HG03439 (cell line): ENCODE results near the gene KDM1B.

Experiments used
- ATAC-seq: cut with Tn5 transposase; IDR thresholded peaks from one replicate; pipeline ENCODE4 v1.9.1; 2021; ENCODE audit warnings: mild to moderate bottlenecking, moderate library complexity; ENCODE audit not compliant: unreplicated experiment

KDM1B gene

DNA sequence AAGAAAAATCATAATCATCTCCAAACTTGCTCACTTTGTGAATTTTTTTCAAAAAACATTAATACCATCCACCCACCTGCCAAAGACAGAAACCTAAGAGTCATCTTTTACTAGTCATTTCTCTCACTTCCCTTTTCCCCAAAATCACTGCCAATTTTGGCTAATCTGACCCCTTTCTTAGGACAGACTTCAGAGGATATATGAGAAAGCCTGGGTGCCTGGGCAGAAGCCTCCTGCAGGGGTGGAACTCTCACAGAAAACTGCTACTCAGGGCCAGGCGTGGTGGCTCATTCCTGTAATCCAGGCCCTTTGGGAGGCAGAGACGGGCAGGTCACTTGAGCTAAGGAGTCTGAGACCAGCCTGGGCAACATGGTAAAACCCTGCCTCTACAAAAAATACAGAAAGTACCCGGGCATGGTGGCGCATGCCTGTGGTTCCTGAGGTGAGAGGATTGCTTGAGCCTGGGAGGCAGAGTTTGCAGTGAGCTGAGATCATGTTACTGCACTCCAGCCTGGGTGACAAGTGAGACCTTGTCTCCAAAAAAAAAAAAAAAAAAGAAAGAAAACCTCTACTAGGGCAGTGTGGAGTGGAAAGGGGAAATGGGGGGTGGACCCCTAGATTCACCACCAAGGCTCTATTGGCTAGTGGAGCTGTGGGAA, 105.4 kb downstream of the KDM1B start:
- peak; percentile 44 for ATAC-seq

DNA sequence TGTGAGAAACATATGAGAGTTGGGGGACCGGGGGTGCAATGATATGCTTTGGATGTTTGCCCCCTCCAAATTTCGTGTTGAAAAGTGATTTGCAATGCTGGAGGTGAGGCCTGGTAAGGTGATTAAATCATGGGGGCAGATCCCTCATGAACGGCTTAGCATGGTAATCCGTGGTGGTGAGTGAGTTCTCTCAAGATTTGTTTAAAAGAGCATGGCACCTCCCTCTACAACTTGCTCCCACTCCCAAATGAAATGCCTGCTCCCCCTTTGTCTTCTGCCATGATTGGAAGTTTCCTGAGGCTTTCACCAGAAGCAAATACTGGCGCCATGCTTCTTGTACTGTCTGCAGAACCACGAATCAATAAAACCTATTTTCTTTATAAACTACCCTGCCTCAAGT, 106.7 kb downstream of the KDM1B start:
- no peak for ATAC-seq

DNA sequence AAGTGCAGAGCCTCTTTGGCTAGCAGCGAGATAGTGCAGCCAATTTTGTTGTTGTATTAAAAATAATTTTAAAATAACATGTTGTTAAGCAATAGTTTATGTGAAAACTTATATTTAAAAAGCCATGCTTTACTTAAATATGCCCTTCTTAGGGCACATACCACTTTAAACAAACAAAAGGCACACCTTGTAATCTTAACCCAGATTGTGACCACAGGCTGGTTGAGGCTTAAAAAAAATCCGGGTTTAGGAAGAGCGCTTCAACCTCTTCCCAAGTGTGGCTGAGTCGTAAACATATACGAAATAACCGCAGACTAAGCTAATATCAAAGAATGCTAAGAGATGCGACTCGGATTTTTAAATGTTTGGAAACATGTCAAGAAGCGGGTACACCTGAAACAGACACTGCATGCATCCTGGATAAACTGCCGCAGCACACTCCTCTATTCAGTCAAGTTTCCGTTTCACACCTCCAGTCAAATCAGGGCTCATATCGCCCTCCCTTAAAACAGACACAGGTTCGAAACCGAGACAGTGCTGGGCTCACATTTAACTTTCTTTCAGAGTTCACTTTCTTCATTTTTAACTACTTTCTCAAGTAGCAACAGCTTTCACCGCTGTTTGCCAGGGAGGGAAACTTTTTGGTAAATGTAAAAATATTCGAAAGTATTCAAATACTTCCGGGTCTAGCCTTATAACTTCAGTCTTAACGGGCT, 107.6 kb downstream of the KDM1B start:
- peak; percentile 55 for ATAC-seq

DNA sequence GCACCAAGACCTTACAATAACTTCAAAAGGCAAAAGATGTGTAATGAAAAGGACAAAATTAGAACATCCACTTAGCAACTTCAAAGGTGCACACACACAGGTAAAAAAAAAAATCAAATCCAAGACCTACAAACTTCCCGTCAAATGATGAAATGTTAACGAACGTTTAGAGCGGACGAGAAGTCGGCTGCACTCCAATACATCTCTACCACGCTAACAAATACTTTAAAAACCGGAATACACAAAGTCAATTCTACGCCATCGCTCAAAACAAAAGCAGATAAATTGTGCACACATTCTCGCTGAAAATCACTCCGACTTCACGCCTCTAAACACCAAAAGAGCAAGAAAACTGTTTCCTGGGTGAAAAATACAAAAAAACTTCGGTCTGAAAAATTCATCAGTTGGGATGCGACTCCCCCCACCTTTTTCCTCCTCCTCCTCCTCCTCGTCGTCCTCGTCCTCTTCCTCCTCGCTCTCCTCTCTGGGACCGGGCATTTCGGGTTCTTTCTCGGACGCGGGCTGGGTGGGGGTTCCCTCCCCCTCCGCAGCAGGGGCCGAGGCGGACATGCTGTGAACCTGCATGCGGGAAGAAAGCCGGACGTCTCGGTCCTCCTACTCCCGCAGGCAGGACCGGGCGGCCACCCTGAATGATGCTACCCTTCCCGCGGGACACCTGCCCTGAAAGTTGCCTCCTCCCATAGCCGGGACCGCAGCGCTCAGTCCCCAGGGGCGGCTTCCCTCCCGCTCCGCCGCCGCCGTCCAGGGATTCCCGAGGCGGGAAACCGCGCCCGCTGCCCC, 108.4 kb downstream of the KDM1B start:
- no peak for ATAC-seq

DNA sequence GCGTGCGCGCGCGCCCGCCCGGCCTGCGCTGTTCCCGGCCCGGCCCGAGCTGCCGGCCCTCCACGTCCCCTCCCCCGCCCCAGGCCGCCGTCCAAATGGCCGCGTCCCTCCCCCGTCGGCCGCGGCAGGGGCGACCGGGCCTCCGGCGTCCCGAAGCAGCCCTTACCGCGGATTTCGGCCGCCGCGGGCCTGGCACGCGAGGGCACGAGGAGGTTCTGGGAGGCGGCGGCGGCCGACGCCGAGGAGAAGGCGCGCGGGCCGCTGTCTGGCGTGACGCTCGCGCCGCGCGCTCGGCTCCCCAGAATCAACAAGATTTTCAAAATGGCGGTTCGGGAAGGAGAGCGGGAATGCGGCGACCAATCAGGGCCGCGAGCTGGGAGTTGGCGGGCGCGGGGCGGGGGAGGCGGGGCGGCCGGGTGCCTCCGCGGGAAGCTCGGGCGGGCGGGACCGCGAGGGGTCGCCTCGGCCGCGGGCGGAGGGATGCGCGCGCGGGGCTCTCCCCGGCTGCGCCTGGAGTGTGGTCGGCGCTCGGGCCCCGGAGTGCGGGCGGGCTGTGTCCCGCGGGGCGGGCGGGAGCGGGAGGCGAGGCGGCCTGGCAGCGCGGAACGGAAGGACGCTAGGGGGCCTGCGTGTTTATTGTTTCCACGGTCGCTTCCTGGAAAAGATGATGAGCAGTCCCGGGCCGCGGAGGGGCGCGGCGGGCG, 109.1 kb downstream of the KDM1B start, which contains the start of gene DEK:
Gene DEK, minus strand, starts transcription at position 312 of the 704 bp plus-strand sequence. CDS start 543 bp downstream, outside the sequence.
- peak; percentile 33 for ATAC-seq

DNA sequence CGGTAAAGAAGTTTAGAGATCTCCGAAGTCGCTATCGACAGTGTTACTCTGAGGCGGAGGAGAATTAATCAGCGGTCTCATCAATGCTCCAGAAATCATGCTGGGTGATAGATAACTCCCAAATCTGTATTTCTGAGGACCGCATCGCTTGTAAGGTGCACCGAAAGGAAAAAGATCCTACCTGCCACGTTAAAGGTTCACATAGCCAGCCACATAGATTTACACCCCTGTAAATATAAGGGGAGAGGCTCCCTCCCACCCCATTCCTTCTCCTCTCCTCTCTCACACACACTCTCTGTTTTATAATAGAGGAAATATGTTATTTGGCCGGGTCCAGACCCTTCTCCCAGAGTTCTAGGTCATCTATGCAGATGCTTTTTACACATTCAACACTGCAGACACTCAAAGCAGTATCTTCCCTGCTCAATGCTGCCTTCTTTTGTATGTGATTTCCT, 109.7 kb downstream of the KDM1B start:
- no peak for ATAC-seq

DNA sequence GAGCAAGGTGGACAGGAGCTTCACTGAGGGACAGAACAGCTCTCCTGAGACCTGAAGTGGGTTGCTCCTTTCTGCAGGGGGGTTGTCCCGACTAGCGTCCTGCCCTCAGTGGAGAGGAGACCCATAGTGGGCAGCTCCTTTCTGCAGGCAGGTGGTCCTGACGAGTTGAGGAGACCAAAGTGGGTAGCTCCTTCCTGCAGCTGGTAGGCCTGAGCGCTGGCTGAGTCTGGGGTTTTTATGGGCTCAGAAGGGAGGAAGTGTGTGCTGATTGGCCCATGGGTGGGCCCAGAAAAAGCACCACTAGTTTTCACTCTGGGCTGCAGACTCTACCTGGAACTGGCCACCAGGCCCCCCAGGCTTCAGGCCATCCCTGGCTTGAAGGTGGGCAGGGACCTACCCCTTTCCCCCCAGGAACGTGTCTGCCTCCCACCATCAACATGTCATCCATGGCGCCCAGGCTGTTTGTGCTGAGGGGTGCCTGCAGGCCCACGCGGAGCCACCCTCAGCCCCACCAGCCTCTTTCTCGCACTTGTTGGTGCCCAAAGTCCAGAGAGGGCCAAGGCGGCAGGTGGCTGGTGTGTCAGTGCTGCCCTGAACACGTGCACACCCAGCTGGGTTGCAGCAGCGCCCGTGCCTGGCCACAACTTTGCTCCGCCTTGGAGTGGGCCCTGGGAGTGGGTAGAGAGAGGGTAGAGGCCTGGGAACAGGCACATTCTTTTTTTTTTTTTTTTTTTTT, 110.7 kb downstream of the KDM1B start:
- ATAC-seq = no peak

DNA sequence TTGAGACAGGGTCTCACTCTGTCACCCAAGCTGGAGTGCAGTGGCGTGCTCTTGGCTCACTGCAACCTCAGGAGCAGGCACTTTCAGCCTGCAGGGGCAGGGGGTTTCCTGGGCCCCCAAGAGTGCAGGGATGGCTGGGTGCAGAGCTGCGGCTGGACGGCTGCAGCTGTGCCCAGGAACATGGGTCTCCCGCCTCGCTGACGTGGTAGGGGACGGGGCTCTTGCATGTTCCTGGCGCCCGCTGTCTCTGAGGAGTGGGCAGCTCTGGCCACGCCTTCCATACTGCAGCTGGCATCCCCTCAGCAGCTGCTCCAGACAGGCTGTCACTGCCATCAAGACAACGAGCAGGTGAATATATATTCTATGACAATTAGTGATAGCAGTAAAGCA, 111.3 kb downstream of the KDM1B start:
- no peak for ATAC-seq

DNA sequence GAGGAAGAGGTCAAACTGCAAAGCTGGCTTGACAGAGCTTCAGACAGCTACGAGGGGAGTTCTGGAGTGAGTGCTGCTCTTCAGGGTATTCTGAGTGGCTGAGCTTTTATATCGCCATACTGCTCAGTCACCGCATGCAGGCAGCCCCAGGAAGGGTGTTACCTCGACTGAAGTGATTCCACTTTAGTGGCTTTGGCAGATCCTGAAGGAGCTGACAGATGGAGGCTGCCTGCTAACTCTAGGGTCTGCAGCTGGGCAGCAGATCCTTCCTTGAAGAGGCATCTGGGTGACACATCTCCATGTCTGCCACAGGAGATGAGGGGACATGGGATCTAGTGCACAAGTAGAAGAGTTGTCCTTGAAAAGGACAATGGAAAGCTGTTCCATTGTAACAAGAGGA, 112.8 kb downstream of the KDM1B start:
- no peak for ATAC-seq

DNA sequence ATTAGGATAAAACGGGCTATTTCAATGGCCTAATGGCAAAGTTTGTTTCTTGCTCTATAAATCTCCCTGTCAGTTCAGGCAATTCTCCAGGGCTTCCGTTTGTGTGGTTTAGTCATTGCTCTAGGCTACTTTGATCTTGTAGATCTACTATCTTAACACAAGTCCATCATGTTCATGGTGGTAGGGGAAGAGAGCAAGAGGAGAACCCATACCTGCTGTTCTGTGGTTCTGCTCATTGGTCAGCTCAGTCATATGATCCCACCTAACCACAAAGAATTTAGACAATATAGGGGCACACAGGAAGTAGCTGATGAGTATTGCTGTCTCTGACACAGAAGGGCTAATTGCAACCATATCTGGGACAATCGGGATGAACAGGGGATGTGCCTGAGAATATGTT, 114.0 kb downstream of the KDM1B start:
- no peak for ATAC-seq

DNA sequence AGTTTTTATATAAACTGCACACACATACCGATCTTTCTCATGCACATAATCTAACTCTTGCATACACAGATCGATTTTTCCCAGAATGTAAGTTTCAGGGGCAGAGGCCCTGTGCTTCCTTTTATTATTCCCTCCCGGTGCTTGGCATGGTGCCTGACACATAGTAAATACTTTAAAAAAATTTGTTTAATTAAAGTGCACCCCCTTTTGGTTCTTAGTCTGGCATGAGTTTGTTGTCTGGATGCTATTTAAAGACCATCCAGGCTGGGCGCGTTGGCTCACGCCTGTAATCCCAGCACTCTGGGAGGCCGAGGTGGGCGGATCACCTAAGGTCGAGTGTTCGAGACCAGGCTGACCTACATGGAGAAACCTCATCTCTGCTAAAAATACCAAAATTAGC, 114.5 kb downstream of the KDM1B start:
- ATAC-seq = no peak

DNA sequence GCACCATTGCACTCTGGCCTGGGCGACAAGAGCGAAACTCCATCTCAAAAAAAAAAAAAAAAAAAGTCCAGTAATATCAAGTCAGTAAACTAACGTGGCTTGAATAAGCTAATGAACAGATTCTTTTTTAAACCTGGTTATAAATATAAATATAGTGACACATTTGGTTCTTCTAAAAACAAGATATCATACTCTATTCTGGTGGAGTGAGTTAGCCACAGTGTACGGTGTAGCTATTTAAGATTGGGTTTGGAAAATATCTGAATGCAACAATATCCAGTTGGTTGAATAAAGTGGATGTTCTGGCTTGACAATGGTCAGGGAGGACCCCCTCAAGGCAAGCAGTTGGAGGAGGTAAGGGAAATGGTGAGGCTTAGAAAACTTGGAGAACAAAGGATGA, 115.0 kb downstream of the KDM1B start:
- ATAC-seq = no peak
